ENCODE results near the gene PARD3B.

- TF ChIP-seq CTCF (IDR thresholded peaks at IDR 0.05) (no peak), POLR2A (IDR thresholded peaks at IDR 0.05) (no peak)
Measured at GRCh38 chr2:204958371-204958770, 413.1 kb downstream of the PARD3B start.
